Neural cell (in vitro differentiated cells): ENCODE measurements around the gene SLMAP.

ENCODE experiments used
- EP300 ChIP-seq: fragments of 450-650 bp; conservative IDR thresholded peaks from 2 replicates; pipeline ENCODE4 v1.6.1; 2014; ENCODE audit warnings: antibody characterized with exemption, mild to moderate bottlenecking, moderate library complexity; ENCODE audit not compliant: poor library complexity, severe bottlenecking
- MXI1 ChIP-seq: fragments of 450-650 bp; conservative IDR thresholded peaks from 2 replicates; pipeline ENCODE4 v1.6.1; 2014; ENCODE audit warnings: antibody characterized with exemption, mild to moderate bottlenecking; ENCODE audit not compliant: poor library complexity, severe bottlenecking
- POLR2AphosphoS5 ChIP-seq: IDR thresholded peaks from 2 replicates; pipeline ENCODE4 v1.6.1; 2012
- SMC3 ChIP-seq: fragments of 450-650 bp; conservative IDR thresholded peaks from 2 replicates; pipeline ENCODE4 v1.6.1; 2014; ENCODE audit warnings: antibody characterized with exemption, mild to moderate bottlenecking, moderate library complexity; ENCODE audit not compliant: poor library complexity
- TF ChIP-seq, protein P1 (sequence below): fragments of 450-650 bp; IDR thresholded peaks from 2 replicates; pipeline ENCODE4 v1.5.1; 2014; ENCODE audit warnings: antibody characterized with exemption, mild to moderate bottlenecking, moderate library complexity; ENCODE audit not compliant: poor library complexity, severe bottlenecking
- TF ChIP-seq, protein P2 (sequence below): IDR thresholded peaks from 2 replicates; pipeline ENCODE4 v1.6.1; 2012; ENCODE audit warnings: borderline replicate concordance

DNA sequence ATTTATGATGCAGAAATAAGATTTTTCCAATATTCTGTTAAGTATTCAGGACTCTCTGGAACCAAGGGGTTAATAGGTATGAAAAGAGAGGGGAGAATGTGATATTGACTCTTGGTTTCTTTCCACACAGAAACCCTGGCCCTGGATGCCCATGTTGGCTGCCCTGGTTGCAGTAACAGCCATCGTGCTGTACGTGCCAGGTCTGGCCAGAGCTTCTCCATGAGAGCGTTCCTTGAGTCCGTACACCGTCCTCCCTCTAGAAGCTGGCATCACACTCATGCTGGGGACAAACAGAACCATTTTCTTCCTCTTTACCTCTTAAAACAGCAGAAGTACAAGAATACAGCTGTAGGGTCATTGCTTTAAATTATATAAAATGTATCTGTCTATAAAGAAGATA lies 171.1 kb downstream of the SLMAP start:
- TF ChIP-seq, protein P1, sequence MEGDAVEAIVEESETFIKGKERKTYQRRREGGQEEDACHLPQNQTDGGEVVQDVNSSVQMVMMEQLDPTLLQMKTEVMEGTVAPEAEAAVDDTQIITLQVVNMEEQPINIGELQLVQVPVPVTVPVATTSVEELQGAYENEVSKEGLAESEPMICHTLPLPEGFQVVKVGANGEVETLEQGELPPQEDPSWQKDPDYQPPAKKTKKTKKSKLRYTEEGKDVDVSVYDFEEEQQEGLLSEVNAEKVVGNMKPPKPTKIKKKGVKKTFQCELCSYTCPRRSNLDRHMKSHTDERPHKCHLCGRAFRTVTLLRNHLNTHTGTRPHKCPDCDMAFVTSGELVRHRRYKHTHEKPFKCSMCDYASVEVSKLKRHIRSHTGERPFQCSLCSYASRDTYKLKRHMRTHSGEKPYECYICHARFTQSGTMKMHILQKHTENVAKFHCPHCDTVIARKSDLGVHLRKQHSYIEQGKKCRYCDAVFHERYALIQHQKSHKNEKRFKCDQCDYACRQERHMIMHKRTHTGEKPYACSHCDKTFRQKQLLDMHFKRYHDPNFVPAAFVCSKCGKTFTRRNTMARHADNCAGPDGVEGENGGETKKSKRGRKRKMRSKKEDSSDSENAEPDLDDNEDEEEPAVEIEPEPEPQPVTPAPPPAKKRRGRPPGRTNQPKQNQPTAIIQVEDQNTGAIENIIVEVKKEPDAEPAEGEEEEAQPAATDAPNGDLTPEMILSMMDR: no peak
- TF ChIP-seq POLR2AphosphoS5 (no peak), MXI1 (no peak), SMC3 (no peak), EP300 (no peak)
- TF ChIP-seq, protein P2, sequence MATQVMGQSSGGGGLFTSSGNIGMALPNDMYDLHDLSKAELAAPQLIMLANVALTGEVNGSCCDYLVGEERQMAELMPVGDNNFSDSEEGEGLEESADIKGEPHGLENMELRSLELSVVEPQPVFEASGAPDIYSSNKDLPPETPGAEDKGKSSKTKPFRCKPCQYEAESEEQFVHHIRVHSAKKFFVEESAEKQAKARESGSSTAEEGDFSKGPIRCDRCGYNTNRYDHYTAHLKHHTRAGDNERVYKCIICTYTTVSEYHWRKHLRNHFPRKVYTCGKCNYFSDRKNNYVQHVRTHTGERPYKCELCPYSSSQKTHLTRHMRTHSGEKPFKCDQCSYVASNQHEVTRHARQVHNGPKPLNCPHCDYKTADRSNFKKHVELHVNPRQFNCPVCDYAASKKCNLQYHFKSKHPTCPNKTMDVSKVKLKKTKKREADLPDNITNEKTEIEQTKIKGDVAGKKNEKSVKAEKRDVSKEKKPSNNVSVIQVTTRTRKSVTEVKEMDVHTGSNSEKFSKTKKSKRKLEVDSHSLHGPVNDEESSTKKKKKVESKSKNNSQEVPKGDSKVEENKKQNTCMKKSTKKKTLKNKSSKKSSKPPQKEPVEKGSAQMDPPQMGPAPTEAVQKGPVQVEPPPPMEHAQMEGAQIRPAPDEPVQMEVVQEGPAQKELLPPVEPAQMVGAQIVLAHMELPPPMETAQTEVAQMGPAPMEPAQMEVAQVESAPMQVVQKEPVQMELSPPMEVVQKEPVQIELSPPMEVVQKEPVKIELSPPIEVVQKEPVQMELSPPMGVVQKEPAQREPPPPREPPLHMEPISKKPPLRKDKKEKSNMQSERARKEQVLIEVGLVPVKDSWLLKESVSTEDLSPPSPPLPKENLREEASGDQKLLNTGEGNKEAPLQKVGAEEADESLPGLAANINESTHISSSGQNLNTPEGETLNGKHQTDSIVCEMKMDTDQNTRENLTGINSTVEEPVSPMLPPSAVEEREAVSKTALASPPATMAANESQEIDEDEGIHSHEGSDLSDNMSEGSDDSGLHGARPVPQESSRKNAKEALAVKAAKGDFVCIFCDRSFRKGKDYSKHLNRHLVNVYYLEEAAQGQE: no peak
